Left colon (tissue), 2 donors: ENCODE measurements around the gene ARHGAP9. TPM values are rescaled to one million over a fixed set of nuclear protein-coding genes. Genes with fewer than 3 reads are reported as not detected.
A peak's percentile ranks its signal among the peaks of the same experiment; 100 is the strongest.
"Not testable (repeated sequence)": the region's sequence is repeated elsewhere in the genome, so short reads cannot be mapped to it uniquely, and the experiment has no call there.

Experiments used
- ATAC-seq: fragments of 200-7000 bp; cut with Tn5 transposase; one replicate; pipeline ENCODE4 v1.9.1; 2020; ENCODE audit warnings: mild to moderate bottlenecking, moderate library complexity
- DNase-seq, 2 donors: peaks; one replicate each; pipeline ENCODE4 v3.0.0-alpha.2; 2020
- intact Hi-C, 2 donors: fragments of 100-400 bp; cut with DNase I in 1 of 2; cut with micrococcal nuclease in 1 of 2; formaldehyde crosslinking; loops; one replicate each; pipeline versions ENCODE4 v1.11.2 to v1.14.0; 2022; cut with DNase I, micrococcal nuclease
- total RNA-seq, 2 donors: library from RNA; stranded (reverse); fragmentation: NEBNext Ultra II Directional; extraction: Animal tissue kit (Norgen Biotek cat#: 25700); gene quantifications; one replicate each; pipeline ENCODE4 v1.2.1, GENCODE V29; 2021
- donor health status: DM: no; HTN: no; CAD: no.
- donor health status: DM: yes; HTN: yes; CAD: no.

ARHGAP9 gene
- total RNA-seq, 2 donors from 2014 or later, result 6.4 to 11.4 TPM

DNA sequence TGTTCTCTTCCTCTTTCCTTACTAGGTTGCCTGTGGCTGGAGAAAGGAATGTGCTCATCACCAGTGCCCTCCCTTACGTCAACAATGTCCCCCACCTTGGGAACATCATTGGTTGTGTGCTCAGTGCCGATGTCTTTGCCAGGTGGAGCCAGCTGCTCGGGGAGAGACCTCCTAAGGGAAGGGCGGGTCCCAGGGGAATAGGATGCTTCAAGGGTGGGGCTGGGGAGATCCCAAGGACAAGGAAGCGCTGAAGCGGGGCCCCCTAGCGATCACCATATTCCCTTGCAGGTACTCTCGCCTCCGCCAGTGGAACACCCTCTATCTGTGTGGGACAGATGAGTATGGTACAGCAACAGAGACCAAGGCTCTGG, 18.5 kb upstream of the ARHGAP9 start:
- ATAC-seq (no peak), DNase-seq (no peak)
- intact Hi-C loops, result no loop called here

DNA sequence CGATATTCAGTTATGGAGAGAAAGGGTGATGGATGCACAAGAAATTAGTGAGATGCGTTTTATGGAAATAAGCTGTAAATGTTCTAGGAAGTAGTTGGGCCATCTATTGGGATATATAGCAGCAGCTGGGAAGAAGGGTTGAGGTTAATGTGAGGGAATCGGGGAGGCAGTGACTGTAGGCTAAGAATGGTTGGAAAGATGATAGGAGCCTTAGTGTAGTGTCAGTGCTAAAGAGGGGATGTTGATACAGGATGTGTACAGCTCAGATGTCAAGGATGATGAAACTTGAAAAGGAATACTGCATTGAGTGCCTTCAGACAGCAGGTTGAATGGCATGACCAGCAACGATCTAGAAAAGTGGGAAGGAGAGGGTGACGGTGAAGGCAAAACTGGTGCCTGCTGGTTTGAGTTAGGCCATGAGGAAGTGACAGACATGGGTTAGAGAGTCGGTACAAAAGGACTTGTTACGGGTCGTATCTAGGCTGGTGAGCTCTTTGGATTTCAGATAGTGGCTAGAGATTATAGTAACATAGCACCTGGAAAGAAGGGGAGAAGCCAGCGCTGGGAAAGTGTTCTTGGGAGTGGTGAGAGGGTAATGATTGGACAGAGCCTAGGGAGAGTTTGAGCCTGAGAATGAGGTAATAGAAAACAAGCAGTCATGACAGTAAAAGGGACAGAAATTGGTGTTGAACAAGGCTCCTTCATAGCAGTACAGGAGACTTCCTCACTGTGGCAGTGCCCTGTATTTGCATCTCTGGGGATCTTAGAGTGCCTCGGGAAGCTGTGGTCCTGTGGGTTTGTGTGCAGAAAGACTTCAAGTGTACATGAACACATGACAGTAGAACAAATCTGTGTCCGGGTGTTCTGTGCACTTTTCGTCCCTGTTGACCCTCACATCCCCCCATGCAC, 17.8 kb upstream of the ARHGAP9 start:
- no peak for ATAC-seq
- no peak for DNase-seq

DNA sequence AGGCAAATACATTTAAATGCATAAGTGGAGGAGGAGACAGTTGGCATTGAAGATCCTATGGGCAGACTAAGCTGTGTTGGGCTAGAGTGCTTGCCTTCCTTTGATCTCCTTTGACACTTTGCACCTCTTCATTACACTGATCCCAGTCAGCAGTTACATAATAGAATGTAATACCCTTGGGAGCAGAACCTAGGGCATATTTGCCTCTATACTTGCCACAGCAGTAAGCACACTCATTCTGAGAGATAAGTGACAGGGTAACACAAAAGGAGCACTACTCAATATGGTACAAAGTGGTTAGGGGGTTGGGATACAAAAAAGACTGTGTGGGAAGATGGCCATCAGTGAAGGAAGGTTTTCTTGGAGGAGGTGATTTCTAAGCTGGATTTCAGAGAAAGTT, 17.2 kb upstream of the ARHGAP9 start:
- DNase-seq (no peak), ATAC-seq (no peak)
- intact Hi-C loops, result no loop called here

More for the DNA sequence above, 17.8 kb upstream of the ARHGAP9 start:
- intact Hi-C loops, result no loop called here

DNA sequence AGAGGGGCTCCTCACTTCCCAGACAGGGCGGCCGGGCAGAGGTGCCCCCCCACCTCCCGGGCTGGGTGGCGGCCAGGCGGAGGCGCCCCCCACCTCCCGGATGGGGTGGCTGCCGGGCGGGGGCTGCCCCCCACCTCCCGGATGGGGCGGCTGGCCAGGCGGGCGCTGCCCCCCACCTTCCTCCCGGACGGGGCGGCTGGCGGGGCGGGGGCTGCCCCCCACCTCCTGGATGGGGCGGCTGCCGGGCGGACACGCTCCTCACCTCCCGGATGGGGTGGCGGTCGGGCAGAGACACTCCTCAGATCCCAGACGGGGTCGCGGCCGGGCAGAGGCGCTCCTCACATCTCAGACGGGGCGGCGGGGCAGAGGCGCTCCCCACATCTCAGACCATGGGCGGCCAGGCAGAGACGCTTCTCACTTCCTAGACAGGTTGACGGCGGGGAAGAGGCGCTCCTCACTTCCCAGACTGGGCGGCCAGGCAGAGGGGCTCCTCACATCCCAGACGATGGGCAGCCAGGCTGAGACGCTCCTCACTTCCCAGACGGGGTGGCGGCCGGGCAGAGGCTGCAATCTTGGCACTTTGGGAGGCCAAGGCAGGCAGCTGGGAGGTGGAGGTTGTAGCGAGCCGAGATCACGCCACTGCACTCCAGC, 15.5 kb upstream of the ARHGAP9 start:
- DNase-seq, intact Hi-C loops, ATAC-seq: not testable (repeated sequence)

DNA sequence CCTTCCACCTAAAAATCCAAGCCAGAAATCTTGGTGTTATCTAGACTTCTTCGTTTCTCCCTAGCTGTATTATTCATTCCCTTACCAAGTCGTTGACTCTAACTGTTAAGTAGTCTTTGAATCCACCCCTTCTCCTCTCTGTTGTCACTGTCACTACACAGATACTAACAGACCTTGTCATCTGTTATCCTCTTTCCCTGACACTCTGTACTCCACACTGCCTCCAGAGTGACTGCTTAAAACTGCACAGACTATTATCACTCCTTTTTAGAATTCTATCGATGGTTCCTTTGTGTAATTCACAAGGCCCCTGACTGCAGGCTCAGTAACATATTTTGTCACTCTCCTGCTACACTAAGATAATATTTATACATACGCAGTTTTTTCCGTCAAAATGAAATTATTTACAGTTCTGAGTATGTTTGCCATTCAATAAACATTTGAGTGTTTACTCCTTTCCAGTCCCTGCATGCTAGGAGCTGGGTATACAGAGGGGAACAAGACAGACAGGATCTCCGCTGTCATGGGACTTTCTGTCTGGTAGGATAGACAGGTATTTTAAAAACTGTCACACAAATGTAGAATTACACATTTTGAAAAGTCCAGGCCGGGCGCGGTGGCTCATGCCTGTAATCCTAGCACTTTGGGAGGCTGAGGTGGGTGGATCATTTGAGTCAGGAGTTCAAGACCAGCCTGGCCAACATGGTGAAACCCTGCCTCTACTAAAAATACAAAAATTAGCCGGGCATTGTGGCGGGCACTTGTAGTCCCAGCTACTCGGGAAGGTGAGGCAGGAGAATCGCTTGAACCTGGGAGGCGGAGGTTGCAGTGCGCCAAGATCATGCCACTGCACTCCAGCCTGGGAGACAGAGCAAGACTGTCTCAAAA, 12.0 kb upstream of the ARHGAP9 start:
- no peak for DNase-seq
- intact Hi-C loops, result no loop called here
- no peak for ATAC-seq

DNA sequence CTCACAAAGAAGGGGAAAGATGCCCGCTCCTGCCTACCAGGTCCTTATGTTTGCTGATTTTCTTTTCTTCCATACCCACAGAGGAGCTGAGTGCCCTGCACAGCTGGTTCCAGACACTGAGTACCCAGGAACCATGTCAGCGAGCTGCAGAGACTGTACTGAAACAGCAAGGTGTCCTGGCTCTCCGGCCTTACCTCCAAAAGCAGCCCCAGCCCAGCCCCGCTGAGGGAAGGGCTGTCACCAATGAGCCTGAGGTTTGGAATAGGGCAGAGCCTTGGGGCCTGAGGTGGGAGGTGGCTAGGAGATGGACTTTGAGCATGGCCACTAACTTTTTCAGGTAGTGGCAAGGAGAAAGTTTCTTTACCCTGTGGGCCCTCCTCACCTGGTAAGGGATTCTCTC, 10.5 kb upstream of the ARHGAP9 start:
- DNase-seq, result no peak
- intact Hi-C loops, result no loop called here
- no peak for ATAC-seq

DNA sequence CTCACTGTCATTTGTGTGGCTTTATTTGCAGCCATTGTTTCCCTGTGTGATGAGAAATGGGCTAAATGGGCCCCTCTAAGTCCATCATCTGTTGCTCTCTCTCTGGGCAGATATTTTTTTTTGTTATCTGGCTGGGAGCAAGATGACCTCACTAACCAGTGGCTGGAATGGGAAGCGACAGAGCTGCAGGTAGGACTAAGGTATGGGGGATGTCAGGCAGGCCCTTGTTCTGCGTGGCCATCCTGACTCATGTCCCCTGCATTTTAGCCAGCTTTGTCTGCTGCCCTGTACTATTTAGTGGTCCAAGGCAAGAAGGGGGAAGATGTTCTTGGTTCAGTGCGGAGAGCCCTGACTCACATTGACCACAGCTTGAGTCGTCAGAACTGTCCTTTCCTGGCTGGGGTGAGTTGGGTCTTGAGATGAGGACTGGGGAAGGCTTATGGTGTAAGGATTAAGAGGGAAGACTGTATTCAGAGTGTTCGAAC, 9.5 kb upstream of the ARHGAP9 start:
- ATAC-seq, result no peak
- no peak for DNase-seq
- intact Hi-C loops, result no loop called here

DNA sequence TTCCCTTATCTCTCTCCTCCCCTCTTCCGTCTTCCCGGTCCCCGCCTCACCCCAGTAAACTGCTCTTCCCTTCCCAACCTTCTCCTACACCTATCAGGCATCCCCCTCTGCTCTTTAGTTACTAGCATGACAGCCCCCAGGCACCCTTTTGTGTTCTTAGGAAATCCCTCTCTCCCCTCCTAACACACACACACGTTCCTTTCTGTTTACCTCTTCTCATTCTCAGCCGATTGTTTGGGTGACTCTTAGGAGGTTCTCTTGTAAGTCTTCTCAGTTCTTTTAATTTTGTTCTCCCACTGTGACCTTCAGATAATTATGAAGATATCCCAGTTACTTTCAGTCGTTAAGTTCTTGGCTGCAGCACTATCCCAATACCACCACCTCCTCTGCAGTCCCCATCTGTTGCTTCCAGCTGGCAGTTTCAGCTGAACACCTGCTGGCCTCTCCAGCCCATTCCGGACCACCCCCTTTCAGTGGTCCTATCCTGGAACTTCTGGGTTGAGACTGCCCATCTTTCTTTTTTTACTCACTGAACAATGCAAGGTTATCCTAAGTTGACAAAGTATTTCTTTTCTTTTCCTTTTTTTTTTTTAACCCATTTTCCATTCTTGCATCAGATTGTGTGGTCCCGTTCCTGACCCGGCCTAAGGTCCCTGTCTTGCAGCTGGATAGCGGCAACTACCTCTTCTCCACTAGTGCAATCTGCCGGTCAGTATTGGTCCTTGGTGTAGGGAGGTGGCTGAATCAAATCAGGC, 8.9 kb upstream of the ARHGAP9 start:
- ATAC-seq, result peak; percentile 40
- no peak for DNase-seq
- intact Hi-C loops, result no loop called here

DNA sequence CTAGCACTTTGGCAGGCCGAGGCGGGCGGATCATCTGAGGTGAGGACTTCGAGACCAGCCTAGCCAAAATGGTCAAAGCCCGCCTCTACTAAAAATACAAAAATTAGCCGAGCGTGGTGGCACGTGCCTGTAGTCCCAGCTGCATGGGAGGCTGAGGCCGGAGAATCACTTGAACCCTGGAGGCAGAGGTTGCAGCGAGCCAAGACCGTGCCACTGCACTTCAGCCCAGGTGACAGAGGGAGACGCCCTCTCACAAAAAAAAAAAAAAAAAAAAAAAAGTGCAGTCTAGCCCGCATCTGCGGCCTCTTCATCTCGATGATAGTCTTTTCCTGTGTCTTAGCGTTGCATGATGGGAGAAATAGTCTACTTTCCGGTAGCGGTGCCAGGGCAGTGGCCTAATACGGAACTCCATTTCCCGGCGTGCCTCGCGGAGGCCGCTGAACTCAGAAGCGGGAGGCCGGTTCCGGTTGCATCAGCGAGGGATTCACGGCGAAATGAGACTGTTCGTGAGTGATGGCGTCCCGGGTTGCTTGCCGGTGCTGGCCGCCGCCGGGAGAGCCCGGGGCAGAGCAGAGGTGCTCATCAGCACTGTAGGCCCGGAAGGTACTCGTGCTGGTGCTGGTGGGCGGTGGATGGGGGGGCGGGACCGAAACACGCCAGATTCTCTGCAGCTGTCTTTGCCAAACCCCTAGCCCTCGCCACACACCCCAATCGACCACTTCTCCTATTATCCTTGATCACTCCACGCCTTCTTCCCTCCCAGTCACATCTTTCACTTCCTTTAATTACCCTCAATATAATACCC, 8.1 kb upstream of the ARHGAP9 start, which contains the start of gene MARS1:
Gene MARS1 (plus strand): TSS at position 472 of the 805 bp plus-strand sequence. CDS start 23 bp downstream, at position 495.
- DNase-seq (peak; percentile 94 to 96), ATAC-seq (peak; percentile 99)
- intact Hi-C loops, result no loop called here

DNA sequence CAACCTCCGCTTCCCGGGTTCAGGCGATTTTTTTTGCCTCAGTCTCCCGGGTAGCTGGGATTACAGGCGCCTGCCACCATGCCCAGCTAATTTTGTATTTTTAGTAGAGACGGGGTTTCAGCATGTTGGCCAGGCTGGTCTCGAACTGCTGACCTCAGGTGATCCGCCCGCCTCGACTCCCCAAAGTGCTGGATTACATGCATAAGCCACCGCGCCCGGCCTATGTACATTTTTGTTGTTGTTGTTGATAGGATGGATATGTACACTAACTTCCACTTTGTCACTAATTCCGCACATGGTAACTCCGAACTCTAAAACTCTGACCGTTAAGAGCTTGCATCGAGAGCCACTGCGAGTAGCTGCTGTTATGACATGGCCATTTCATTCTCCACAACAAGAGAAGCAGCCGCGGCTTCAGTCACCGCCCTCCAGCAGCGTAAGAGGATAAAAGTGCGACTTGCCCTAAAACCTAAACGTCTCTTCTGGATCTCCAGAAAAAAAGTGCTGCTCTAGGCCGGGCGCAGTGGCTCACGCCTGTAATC, 7.5 kb upstream of the ARHGAP9 start:
- DNase-seq, result no peak
- no peak for ATAC-seq
- intact Hi-C loops, result no loop called here

DNA sequence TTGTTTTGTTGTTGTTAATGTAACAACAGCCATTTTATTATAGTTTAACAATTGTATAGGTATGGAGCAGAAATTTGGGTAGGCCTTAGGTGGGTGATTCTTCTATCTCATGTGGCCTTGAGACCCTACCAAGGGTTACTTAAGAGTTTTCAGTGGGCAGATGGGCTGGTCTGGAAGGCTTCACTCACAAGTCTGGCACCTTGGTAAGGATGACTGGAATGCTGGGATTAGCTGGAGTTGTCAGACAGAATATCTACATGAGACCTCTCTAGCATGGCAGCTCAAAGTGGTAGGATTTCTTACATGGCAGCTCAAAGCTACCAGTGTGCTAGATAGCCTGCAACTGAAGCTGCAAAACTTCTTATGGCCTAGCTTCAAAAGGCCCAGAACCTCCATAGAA, 6.0 kb upstream of the ARHGAP9 start:
- DNase-seq (no peak), ATAC-seq (no peak)
- intact Hi-C loops, result no loop called here

DNA sequence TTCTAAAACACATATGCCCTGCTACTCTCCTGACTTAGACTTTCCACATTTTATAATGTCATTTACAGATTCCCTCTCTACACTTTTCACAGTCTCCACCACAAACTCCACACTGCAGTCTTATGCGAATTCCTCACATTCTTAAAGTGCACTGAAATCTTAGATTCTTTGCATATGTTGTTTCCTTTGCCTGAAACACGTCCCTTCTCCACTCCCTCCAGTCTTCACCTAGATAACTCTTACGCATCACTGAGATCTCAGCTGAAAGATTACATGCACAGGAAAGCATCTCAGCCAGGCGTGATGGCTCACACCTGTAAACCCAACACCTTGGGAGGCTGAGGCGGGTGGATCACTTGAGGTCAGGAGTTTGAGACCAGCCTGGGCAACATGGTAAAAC, 3.8 kb upstream of the ARHGAP9 start:
- no peak for DNase-seq
- intact Hi-C loops, result no loop called here
- no peak for ATAC-seq

DNA sequence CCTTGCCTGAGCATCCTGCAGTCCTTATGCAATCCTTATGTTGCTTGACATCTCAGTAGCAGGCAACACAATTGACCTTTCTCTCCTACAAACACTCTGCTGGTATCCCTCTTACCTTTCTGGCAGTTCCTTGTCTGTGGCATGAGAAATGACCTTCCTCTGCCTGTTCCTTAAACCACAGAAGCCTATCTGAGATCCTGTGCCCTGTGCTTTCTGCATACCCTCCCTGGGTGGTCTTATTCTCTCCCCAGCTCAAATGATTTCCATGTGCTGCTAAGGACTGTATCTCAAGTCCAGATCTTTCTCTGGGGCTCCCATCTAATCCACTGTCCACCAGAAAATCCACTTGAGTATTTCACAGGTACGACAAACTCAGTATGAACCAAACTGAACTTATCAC, 2.0 kb upstream of the ARHGAP9 start:
- DNase-seq (no peak), ATAC-seq (no peak)
- intact Hi-C loops, result no loop called here

DNA sequence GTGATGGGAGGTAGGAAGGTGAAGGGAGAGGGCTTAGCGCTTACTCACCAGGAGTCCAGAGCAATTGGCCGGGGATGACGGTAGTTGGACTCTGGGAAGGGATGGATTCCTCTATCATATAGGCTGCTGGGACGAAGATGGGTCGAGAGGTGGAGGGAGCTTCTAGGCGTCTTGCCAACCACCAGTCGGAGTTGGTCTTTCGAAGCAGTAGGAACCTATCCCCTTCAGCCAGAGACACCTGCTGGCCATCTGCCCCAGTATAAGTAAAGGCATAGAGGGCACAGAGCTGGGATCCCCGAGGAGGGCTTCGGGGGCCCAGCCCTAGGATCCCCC, 657 bp downstream of the ARHGAP9 start:
- no peak for DNase-seq
- no peak for ATAC-seq
- intact Hi-C loops, result no loop called here

DNA sequence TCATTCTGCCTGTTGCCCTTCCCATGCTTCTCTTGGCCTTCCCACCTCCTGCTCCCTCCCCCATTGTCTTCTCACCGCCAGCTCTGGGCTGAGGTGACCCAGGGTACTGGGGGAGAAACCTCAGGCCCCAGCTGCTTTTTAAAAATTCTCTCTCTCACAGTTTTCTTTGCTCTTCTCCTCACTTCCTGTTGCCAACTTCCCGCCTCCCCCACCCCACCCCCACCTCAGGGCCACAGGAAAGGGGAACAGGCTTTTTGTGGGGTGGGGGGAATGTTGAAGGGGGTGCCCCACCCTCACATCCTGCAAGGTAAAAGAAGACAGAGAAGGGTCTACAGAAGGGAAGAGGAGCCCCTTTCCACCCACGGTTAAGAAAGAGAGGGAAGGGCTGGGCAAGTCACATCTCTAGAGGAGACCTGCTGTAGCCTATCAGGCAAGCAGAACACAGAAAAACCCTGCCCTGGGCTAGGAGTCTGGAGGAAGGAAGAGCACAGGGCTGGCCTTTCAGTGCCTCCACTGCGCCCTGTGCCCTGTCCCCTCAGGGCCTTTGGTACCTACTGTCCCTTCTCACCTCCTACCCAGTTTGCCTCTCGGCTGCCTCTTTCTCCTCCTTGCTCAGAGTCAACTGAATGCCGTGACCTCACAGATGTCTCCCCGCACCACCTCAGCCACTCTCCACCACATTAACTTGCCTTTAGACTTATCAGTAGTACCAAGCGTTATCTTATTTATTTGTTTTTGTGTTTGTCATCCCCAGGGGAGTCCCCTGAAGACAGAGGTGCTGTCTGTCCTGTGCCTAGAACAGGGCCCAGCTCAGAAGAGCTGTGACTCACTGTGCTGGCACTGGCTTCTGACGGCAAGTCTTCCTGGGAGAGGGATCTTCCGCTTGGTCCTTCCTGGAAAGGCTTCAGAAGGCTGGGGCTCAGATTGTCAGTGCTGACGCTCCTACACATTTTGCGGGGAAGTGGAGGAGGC, 1.7 kb downstream of the ARHGAP9 start:
- peak; percentile 13 for ATAC-seq

DNA sequence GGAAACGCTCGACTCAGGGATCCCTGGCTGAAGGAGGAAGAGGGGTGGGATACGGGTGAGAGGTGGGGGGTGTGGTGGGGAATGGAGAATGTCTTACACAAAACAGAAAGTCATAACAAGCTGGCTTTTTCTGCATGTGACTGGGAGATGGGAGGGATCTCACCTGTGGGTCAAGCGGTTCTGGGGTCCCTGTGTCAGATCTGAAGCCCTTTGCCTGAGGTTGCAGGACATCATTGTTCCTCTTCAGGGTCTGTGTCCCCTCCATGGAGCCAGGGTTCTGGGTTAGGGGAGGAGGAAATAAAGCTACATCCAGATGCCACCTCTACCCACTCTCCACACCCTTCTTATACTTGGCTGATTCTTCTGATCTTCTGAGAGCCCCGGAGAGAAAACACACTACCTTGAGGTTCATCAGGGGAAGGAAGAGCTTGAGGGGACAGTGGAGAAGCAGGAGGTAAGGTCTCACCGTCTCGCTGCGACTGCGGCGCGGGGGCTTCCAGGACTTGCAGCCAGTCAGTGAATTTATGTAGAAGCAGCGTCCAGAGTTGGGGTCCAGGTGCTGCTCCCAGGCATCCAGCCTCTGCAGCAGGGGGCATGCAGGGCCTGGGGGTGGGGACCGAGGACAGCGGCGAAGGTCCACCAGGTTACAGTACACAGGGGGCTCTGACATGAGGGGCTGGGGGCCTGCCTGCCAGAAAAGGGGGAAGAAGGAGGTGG, 2.5 kb downstream of the ARHGAP9 start:
- no peak for DNase-seq
- ATAC-seq, result no peak
- intact Hi-C loops, result no loop called here

More for the DNA sequence above, 1.7 kb downstream of the ARHGAP9 start:
- intact Hi-C loops, result no loop called here
- DNase-seq, result no peak
